ENCODE results near the gene SAMD8.

SAMD8 gene

GRCh38 chr10:75170215-75170614 is 58.8 kb downstream of the SAMD8 start:
- H2BK15ac ChIP-seq (ENCODE audit: low read depth, poor library complexity, severe bottlenecking), result no peak overlapping the region
- H3K27ac ChIP-seq (ENCODE audit: low read length, poor library complexity, severe bottlenecking), result no peak overlapping the region
- H3K23ac ChIP-seq (ENCODE audit: low read length in 2 of 2), result no peak overlapping the region
- H2BK5ac ChIP-seq (ENCODE audit: low read depth, low read length, poor library complexity, severe bottlenecking), result no peak overlapping the region
- no peak overlapping the region for H3K4me3 ChIP-seq (ENCODE audit: insufficient read depth in 1 of 2, low read depth in 1 of 2, low read length in 2 of 2)
- H3K14ac ChIP-seq (ENCODE audit: low read length in 2 of 2), result no peak overlapping the region
- no peak for DNase-seq
- no peak overlapping the region for H2AFZ ChIP-seq (ENCODE audit: low read depth, low read length)
- no peaks in the 10 kb centered on the region for H3K9me3 ChIP-seq (ENCODE audit: control insufficient read depth, low read length)
- H2AK5ac ChIP-seq (ENCODE audit: low read length, severe bottlenecking), result no peak overlapping the region
- no peak overlapping the region for H3K9ac ChIP-seq (ENCODE audit: low read length)
- no peak overlapping the region for H2BK12ac ChIP-seq (ENCODE audit: low read length in 2 of 2)
- no peak overlapping the region for H3K4ac ChIP-seq (ENCODE audit: low read depth in 1 of 2, low read length in 2 of 2)
- peaks cover 20% of the 10 kb centered on the region for H3K79me1 ChIP-seq (replicated peaks; ENCODE audit: low read length, poor library complexity, severe bottlenecking)
- no peak overlapping the region for H3K18ac ChIP-seq (ENCODE audit: low read depth in 1 of 2, low read length in 2 of 2)
- H2BK120ac ChIP-seq (ENCODE audit: low read depth, low read length), result no peak overlapping the region
- H4K8ac ChIP-seq (ENCODE audit: low read length), result no peak overlapping the region
- no peak overlapping the region for H4K91ac ChIP-seq (ENCODE audit: low read length)
- peaks cover 3% of the 10 kb centered on the region for H3K4me1 ChIP-seq (ENCODE audit: control insufficient read depth, insufficient read depth, low read depth, low read length)
- peaks cover 7 to 54% of the 10 kb centered on the region in 2 experiments for H3K36me3 ChIP-seq (ENCODE audit: control insufficient read depth in 1 of 2, insufficient read depth in 2 of 2, low read depth in 1 of 2, low read length in 2 of 2)
- H3K27me3 ChIP-seq (ENCODE audit: control insufficient read depth in 1 of 2, insufficient read depth in 1 of 2, low read length in 2 of 2), result no peaks in the 10 kb centered on the region
- no peak overlapping the region for H3K4me2 ChIP-seq (ENCODE audit: low read length, poor library complexity, severe bottlenecking)
- no CpG with 5 or more reads among the region's 1 CpG for WGBS

DNA sequence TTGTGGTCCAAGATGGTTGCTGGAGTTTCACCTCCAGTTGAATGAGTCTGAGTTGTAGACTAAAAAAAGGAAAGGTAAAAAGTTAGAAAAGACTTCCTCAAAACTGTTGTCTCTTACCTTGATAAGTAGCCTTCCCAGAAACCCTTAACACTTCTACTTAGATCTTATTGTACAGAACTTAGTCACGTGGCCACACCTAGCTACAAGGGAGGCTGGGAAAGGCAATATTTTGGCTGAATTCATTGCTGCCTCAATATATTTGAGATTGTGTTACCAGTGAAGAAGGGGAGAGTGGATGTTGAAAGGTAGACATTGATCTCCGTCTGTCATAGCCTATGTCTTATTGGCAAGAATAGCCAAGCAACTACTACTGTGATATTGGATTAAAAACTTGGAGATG is 63.6 kb downstream of the SAMD8 start:
- Histone ChIP-seq H3K27me3 (ENCODE audit: control insufficient read depth in 1 of 2, insufficient read depth in 1 of 2, low read length in 2 of 2) (no peaks in the 10 kb centered on the region), H3K18ac (ENCODE audit: low read depth in 1 of 2, low read length in 2 of 2) (no peak overlapping the region), H2AK5ac (ENCODE audit: low read length, severe bottlenecking) (no peak overlapping the region), H3K36me3 (ENCODE audit: control insufficient read depth in 1 of 2, insufficient read depth in 2 of 2, low read depth in 1 of 2, low read length in 2 of 2) (peaks cover 12 to 55% of the 10 kb centered on the region in 2 experiments), H2BK120ac (ENCODE audit: low read depth, low read length) (no peak overlapping the region), H3K79me1 (replicated peaks; ENCODE audit: low read length, poor library complexity, severe bottlenecking) (peaks cover 16% of the 10 kb centered on the region), H2BK15ac (ENCODE audit: low read depth, poor library complexity, severe bottlenecking) (no peak overlapping the region), H2AFZ (ENCODE audit: low read depth, low read length) (no peak overlapping the region), H3K14ac (ENCODE audit: low read length in 2 of 2) (no peak overlapping the region), H2BK12ac (ENCODE audit: low read length in 2 of 2) (no peak overlapping the region), H3K9me3 (ENCODE audit: control insufficient read depth, low read length) (no peaks in the 10 kb centered on the region), H4K8ac (ENCODE audit: low read length) (no peak overlapping the region), H3K23ac (ENCODE audit: low read length in 2 of 2) (no peak overlapping the region), H3K4me2 (ENCODE audit: low read length, poor library complexity, severe bottlenecking) (no peak overlapping the region), H3K4me3 (ENCODE audit: insufficient read depth in 1 of 2, low read depth in 1 of 2, low read length in 2 of 2) (no peak overlapping the region), H2BK5ac (ENCODE audit: low read depth, low read length, poor library complexity, severe bottlenecking) (no peak overlapping the region), H4K91ac (ENCODE audit: low read length) (no peak overlapping the region), H3K4me1 (ENCODE audit: control insufficient read depth, insufficient read depth, low read depth, low read length) (peaks cover 3% of the 10 kb centered on the region), H3K27ac (ENCODE audit: low read length, poor library complexity, severe bottlenecking) (no peak overlapping the region), H3K4ac (ENCODE audit: low read depth in 1 of 2, low read length in 2 of 2) (no peak overlapping the region), H3K9ac (ENCODE audit: low read length) (no peak overlapping the region)
- 94% methylated on average over 1 of the region's 2 CpGs for WGBS
- DNase-seq, result no peak

GRCh38 chr10:75176046-75176445 is 64.6 kb downstream of the SAMD8 start:
- Histone ChIP-seq H2BK15ac (ENCODE audit: low read depth, poor library complexity, severe bottlenecking) (no peak overlapping the region), H3K9ac (ENCODE audit: low read length) (no peak overlapping the region), H3K4me2 (ENCODE audit: low read length, poor library complexity, severe bottlenecking) (no peak overlapping the region), H2BK12ac (ENCODE audit: low read length in 2 of 2) (no peak overlapping the region), H3K4me1 (ENCODE audit: control insufficient read depth, insufficient read depth, low read depth, low read length) (peaks cover 3% of the 10 kb centered on the region), H3K4me3 (ENCODE audit: insufficient read depth in 1 of 2, low read depth in 1 of 2, low read length in 2 of 2) (no peak overlapping the region), H3K9me3 (ENCODE audit: control insufficient read depth, low read length) (no peaks in the 10 kb centered on the region), H3K18ac (ENCODE audit: low read depth in 1 of 2, low read length in 2 of 2) (no peak overlapping the region), H3K4ac (ENCODE audit: low read depth in 1 of 2, low read length in 2 of 2) (no peak overlapping the region), H3K27me3 (ENCODE audit: control insufficient read depth in 1 of 2, insufficient read depth in 1 of 2, low read length in 2 of 2) (no peaks in the 10 kb centered on the region), H4K91ac (ENCODE audit: low read length) (no peak overlapping the region), H2AFZ (ENCODE audit: low read depth, low read length) (no peak overlapping the region), H4K8ac (ENCODE audit: low read length) (no peak overlapping the region), H3K27ac (ENCODE audit: low read length, poor library complexity, severe bottlenecking) (no peak overlapping the region), H2BK5ac (ENCODE audit: low read depth, low read length, poor library complexity, severe bottlenecking) (no peak overlapping the region), H3K14ac (ENCODE audit: low read length in 2 of 2) (no peak overlapping the region), H3K23ac (ENCODE audit: low read length in 2 of 2) (no peak overlapping the region), H3K36me3 (ENCODE audit: control insufficient read depth in 1 of 2, insufficient read depth in 2 of 2, low read depth in 1 of 2, low read length in 2 of 2) (peaks cover 12 to 52% of the 10 kb centered on the region in 2 experiments), H2AK5ac (ENCODE audit: low read length, severe bottlenecking) (no peak overlapping the region), H2BK120ac (ENCODE audit: low read depth, low read length) (no peak overlapping the region), H3K79me1 (replicated peaks; ENCODE audit: low read length, poor library complexity, severe bottlenecking) (peaks cover 16% of the 10 kb centered on the region)
- DNase-seq, result no peak
- WGBS, result 95% methylated on average over 6 of the region's 6 CpGs

GRCh38 chr10:75176736-75177135 is 65.3 kb downstream of the SAMD8 start:
- H3K4me1 ChIP-seq (ENCODE audit: control insufficient read depth, insufficient read depth, low read depth, low read length), result peaks cover 3% of the 10 kb centered on the region

More at GRCh38 chr10:75176736-75177135, 65.3 kb downstream of the SAMD8 start:
- no peak overlapping the region for H3K4me2 ChIP-seq (ENCODE audit: low read length, poor library complexity, severe bottlenecking)
- 96% methylated on average over 1 of the region's 1 CpG for WGBS
- H3K14ac ChIP-seq (ENCODE audit: low read length in 2 of 2), result no peak overlapping the region
- no peak overlapping the region for H3K27ac ChIP-seq (ENCODE audit: low read length, poor library complexity, severe bottlenecking)
- no peak overlapping the region for H4K91ac ChIP-seq (ENCODE audit: low read length)
- no peak overlapping the region for H2BK5ac ChIP-seq (ENCODE audit: low read depth, low read length, poor library complexity, severe bottlenecking)
- no peak for DNase-seq
- H2BK15ac ChIP-seq (ENCODE audit: low read depth, poor library complexity, severe bottlenecking), result no peak overlapping the region
- no peak overlapping the region for H3K18ac ChIP-seq (ENCODE audit: low read depth in 1 of 2, low read length in 2 of 2)
- no peak overlapping the region for H2BK12ac ChIP-seq (ENCODE audit: low read length in 2 of 2)
- H3K27me3 ChIP-seq (ENCODE audit: control insufficient read depth in 1 of 2, insufficient read depth in 1 of 2, low read length in 2 of 2), result no peaks in the 10 kb centered on the region
- H3K9ac ChIP-seq (ENCODE audit: low read length), result no peak overlapping the region
- H2AK5ac ChIP-seq (ENCODE audit: low read length, severe bottlenecking), result no peak overlapping the region
- no peak overlapping the region for H3K23ac ChIP-seq (ENCODE audit: low read length in 2 of 2)
- H2BK120ac ChIP-seq (ENCODE audit: low read depth, low read length), result no peak overlapping the region
- no peak overlapping the region for H2AFZ ChIP-seq (ENCODE audit: low read depth, low read length)
- H3K9me3 ChIP-seq (ENCODE audit: control insufficient read depth, low read length), result no peaks in the 10 kb centered on the region
- peaks cover 12 to 52% of the 10 kb centered on the region in 2 experiments for H3K36me3 ChIP-seq (ENCODE audit: control insufficient read depth in 1 of 2, insufficient read depth in 2 of 2, low read depth in 1 of 2, low read length in 2 of 2)
- no peak overlapping the region for H3K4me3 ChIP-seq (ENCODE audit: insufficient read depth in 1 of 2, low read depth in 1 of 2, low read length in 2 of 2)
- H4K8ac ChIP-seq (ENCODE audit: low read length), result no peak overlapping the region
- H3K4ac ChIP-seq (ENCODE audit: low read depth in 1 of 2, low read length in 2 of 2), result no peak overlapping the region
- H3K79me1 ChIP-seq (replicated peaks; ENCODE audit: low read length, poor library complexity, severe bottlenecking), result peaks cover 16% of the 10 kb centered on the region

Measured in mesenchymal stem cell (in vitro differentiated cells and primary cell).